Stimulated activated naive B cell treated with anti-CD40 and anti-IgM and Interleukin-4, amounts not matched to agents 10 μg/mL and 1 μg/mL and 100 μg/mL, for 72 hours (primary cell): ENCODE measurements around the gene GPR183.

Experiments
- ATAC-seq, 2 donors: fragments of 150-1000 bp; cut with Tn5 transposase; replicated peaks; 2 replicates each; pipeline ENCODE4 v1.10.0; 2021; ENCODE audit warnings: moderate library complexity in 1 of 2
- DNase-seq: peaks from one replicate; pipeline ENCODE4 v3.0.0; 2021
- H3K27ac Mint-ChIP-seq: one replicate; pipeline ENCODE4 v1.8.0; 2022; ENCODE audit warnings: mild to moderate bottlenecking, mixed read lengths
- H3K27me3 Mint-ChIP-seq, 2 donors: one replicate each; pipeline ENCODE4 v1.8.0; 2022; ENCODE audit warnings: mixed read lengths in 2 of 2
- H3K36me3 Mint-ChIP-seq, 2 donors: one replicate each; pipeline ENCODE4 v1.8.0; 2022; ENCODE audit warnings: mixed read lengths in 2 of 2, mild to moderate bottlenecking in 1 of 2
- H3K4me1 Mint-ChIP-seq, 2 donors: one replicate each; pipeline ENCODE4 v1.8.0; 2022; ENCODE audit warnings: mixed read lengths in 2 of 2, mild to moderate bottlenecking in 1 of 2
- H3K4me3 Mint-ChIP-seq, 2 donors: one replicate each; pipeline ENCODE4 v1.8.0; 2022; ENCODE audit warnings: mild to moderate bottlenecking in 2 of 2, mixed read lengths in 2 of 2, moderate library complexity in 1 of 2
- H3K9me3 Mint-ChIP-seq, 2 donors: one replicate each; pipeline ENCODE4 v1.8.0; 2022; ENCODE audit warnings: mixed read lengths in 2 of 2, mild to moderate bottlenecking in 1 of 2

The GPR183 gene

GRCh38 chr13:99285432-99286182 is 21.6 kb downstream of the GPR183 start:
- H3K9me3 Mint-ChIP-seq, result no peaks in the 10 kb centered on the region
- no peak for ATAC-seq
- no peak overlapping the region for H3K4me3 Mint-ChIP-seq
- peaks cover 54 to 100% of the 10 kb centered on the region in 2 donors for H3K4me1 Mint-ChIP-seq
- H3K27ac Mint-ChIP-seq, result peak overlapping the region; percentile 81
- DNase-seq, result no peak
- H3K36me3 Mint-ChIP-seq, result peaks cover 25 to 43% of the 10 kb centered on the region in 2 donors
- H3K27me3 Mint-ChIP-seq, result no peaks in the 10 kb centered on the region

- ATAC-seq (peak; percentile 80 to 81), DNase-seq (no peak)
- Mint-ChIP-seq H3K4me3 (peak overlapping the region; percentile 39 to 57), H3K27ac (peak overlapping the region; percentile 88), H3K4me1 (peaks cover 58 to 99% of the 10 kb centered on the region in 2 donors), H3K36me3 (peaks cover 26 to 49% of the 10 kb centered on the region in 2 donors), H3K27me3 (no peaks in the 10 kb centered on the region), H3K9me3 (no peaks in the 10 kb centered on the region)
Observed at GRCh38 chr13:99282264-99283231, 24.7 kb downstream of the GPR183 start.

- ATAC-seq, result peak; percentile 87 to 90
- DNase-seq, result peak; percentile 74
- peaks cover 26 to 48% of the 10 kb centered on the region in 2 donors for H3K36me3 Mint-ChIP-seq
- H3K4me1 Mint-ChIP-seq, result peaks cover 54 to 99% of the 10 kb centered on the region in 2 donors
- H3K27ac Mint-ChIP-seq, result peak overlapping the region; percentile 88
- peak overlapping the region; percentile 37 to 57 for H3K4me3 Mint-ChIP-seq
- no peaks in the 10 kb centered on the region for H3K9me3 Mint-ChIP-seq
- no peaks in the 10 kb centered on the region for H3K27me3 Mint-ChIP-seq
Observed at GRCh38 chr13:99281811-99282263, 25.4 kb downstream of the GPR183 start.

GRCh38 chr13:99280166-99280565 is 27.0 kb downstream of the GPR183 start:
- ATAC-seq, result no peak
- H3K36me3 Mint-ChIP-seq, result peaks cover 34 to 54% of the 10 kb centered on the region in 2 donors

GRCh38 chr13:99279637-99280036 is 27.6 kb downstream of the GPR183 start:
- H3K4me3 Mint-ChIP-seq, result no peak overlapping the region
- H3K4me1 Mint-ChIP-seq, result peaks cover 63 to 99% of the 10 kb centered on the region in 2 donors
- ATAC-seq (no peak), DNase-seq (no peak)
- no peaks in the 10 kb centered on the region for H3K9me3 Mint-ChIP-seq
- H3K27ac Mint-ChIP-seq, result no peak overlapping the region
- peaks cover 39 to 57% of the 10 kb centered on the region in 2 donors for H3K36me3 Mint-ChIP-seq
- no peaks in the 10 kb centered on the region for H3K27me3 Mint-ChIP-seq

More at GRCh38 chr13:99280166-99280565, 27.0 kb downstream of the GPR183 start:
- H3K4me1 Mint-ChIP-seq, result peaks cover 60 to 99% of the 10 kb centered on the region in 2 donors
- no peaks in the 10 kb centered on the region for H3K9me3 Mint-ChIP-seq
- H3K27me3 Mint-ChIP-seq, result no peaks in the 10 kb centered on the region
- no peak for DNase-seq
- H3K4me3 Mint-ChIP-seq, result peak overlapping the region in 1 of 2 donors; percentile 24
- H3K27ac Mint-ChIP-seq, result peak overlapping the region; percentile 60

GRCh38 chr13:99278843-99279242 is 28.4 kb downstream of the GPR183 start:
- H3K27ac Mint-ChIP-seq, result peak overlapping the region; percentile 63
- ATAC-seq, result no peak
- no peaks in the 10 kb centered on the region for H3K27me3 Mint-ChIP-seq
- peaks cover 60 to 99% of the 10 kb centered on the region in 2 donors for H3K4me1 Mint-ChIP-seq
- H3K4me3 Mint-ChIP-seq, result peak overlapping the region in 1 of 2 donors; percentile 23
- no peak for DNase-seq
- H3K36me3 Mint-ChIP-seq, result peaks cover 40 to 62% of the 10 kb centered on the region in 2 donors
- no peaks in the 10 kb centered on the region for H3K9me3 Mint-ChIP-seq

- ATAC-seq (no peak), DNase-seq (no peak)
- Mint-ChIP-seq H3K4me1 (peaks cover 65 to 99% of the 10 kb centered on the region in 2 donors), H3K27me3 (no peaks in the 10 kb centered on the region), H3K9me3 (peaks cover 0 to under 1% of the 10 kb centered on the region in 2 donors), H3K36me3 (peaks cover 46 to 68% of the 10 kb centered on the region in 2 donors), H3K27ac (no peak overlapping the region), H3K4me3 (no peak overlapping the region)
Observed at GRCh38 chr13:99278200-99278599, 29.0 kb downstream of the GPR183 start.

- Mint-ChIP-seq H3K36me3 (peaks cover 50 to 74% of the 10 kb centered on the region in 2 donors), H3K27ac (no peak overlapping the region), H3K9me3 (peaks cover 0 to 3% of the 10 kb centered on the region in 2 donors), H3K4me1 (peaks cover 62 to 98% of the 10 kb centered on the region in 2 donors), H3K4me3 (peak overlapping the region in 1 of 2 donors; percentile 41), H3K27me3 (no peaks in the 10 kb centered on the region)
- ATAC-seq, result no peak
- no peak for DNase-seq
Observed at GRCh38 chr13:99277629-99278028, 29.6 kb downstream of the GPR183 start.

GRCh38 chr13:99276706-99277105 is 30.5 kb downstream of the GPR183 start:
- no peaks in the 10 kb centered on the region for H3K27me3 Mint-ChIP-seq
- H3K4me3 Mint-ChIP-seq, result no peak overlapping the region
- no peak for DNase-seq
- H3K27ac Mint-ChIP-seq, result peak overlapping the region; percentile 57
- peaks cover 59 to 83% of the 10 kb centered on the region in 2 donors for H3K36me3 Mint-ChIP-seq
- H3K9me3 Mint-ChIP-seq, result peaks cover 0 to 3% of the 10 kb centered on the region in 2 donors
- no peak for ATAC-seq
- peaks cover 62 to 98% of the 10 kb centered on the region in 2 donors for H3K4me1 Mint-ChIP-seq

GRCh38 chr13:99275093-99275469 is 32.1 kb downstream of the GPR183 start:
- no peak for ATAC-seq

GRCh38 chr13:99273128-99273527 is 34.1 kb downstream of the GPR183 start:
- Mint-ChIP-seq H3K36me3 (peaks cover 45 to 68% of the 10 kb centered on the region in 2 donors), H3K27ac (peak overlapping the region; percentile 88), H3K27me3 (no peaks in the 10 kb centered on the region), H3K9me3 (peaks cover 0 to 3% of the 10 kb centered on the region in 2 donors), H3K4me1 (peaks cover 50 to 90% of the 10 kb centered on the region in 2 donors), H3K4me3 (no peak overlapping the region)
- DNase-seq, result no peak
- ATAC-seq, result no peak

More at GRCh38 chr13:99275093-99275469, 32.1 kb downstream of the GPR183 start:
- H3K4me1 Mint-ChIP-seq, result peaks cover 57 to 98% of the 10 kb centered on the region in 2 donors
- no peaks in the 10 kb centered on the region for H3K27me3 Mint-ChIP-seq
- peak overlapping the region; percentile 63 for H3K27ac Mint-ChIP-seq
- peaks cover 0 to 3% of the 10 kb centered on the region in 2 donors for H3K9me3 Mint-ChIP-seq
- no peak overlapping the region for H3K4me3 Mint-ChIP-seq
- peaks cover 53 to 79% of the 10 kb centered on the region in 2 donors for H3K36me3 Mint-ChIP-seq
- DNase-seq, result no peak

GRCh38 chr13:99272481-99272880 is 34.7 kb downstream of the GPR183 start:
- Mint-ChIP-seq H3K36me3 (peaks cover 42 to 63% of the 10 kb centered on the region in 2 donors), H3K9me3 (peaks cover 0 to 3% of the 10 kb centered on the region in 2 donors), H3K27me3 (no peaks in the 10 kb centered on the region), H3K4me1 (peaks cover 46 to 83% of the 10 kb centered on the region in 2 donors), H3K27ac (peak overlapping the region; percentile 93), H3K4me3 (peak overlapping the region; percentile 32 to 39)
- DNase-seq (no peak), ATAC-seq (no peak)

- no peak for ATAC-seq
- Mint-ChIP-seq H3K36me3 (peaks cover 37 to 54% of the 10 kb centered on the region in 2 donors), H3K4me1 (peaks cover 40 to 71% of the 10 kb centered on the region in 2 donors), H3K4me3 (peak overlapping the region; percentile 43 to 61), H3K27ac (peak overlapping the region; percentile 93), H3K9me3 (peaks cover 0 to 3% of the 10 kb centered on the region in 2 donors), H3K27me3 (no peaks in the 10 kb centered on the region)
- no peak for DNase-seq
Observed at GRCh38 chr13:99271249-99271648, 36.0 kb downstream of the GPR183 start.

GRCh38 chr13:99270518-99270917 is 36.7 kb downstream of the GPR183 start:
- DNase-seq (no peak), ATAC-seq (peak; percentile 66 to 74)
- H3K4me3 Mint-ChIP-seq, result peak overlapping the region; percentile 55 to 61
- H3K9me3 Mint-ChIP-seq, result peaks cover 0 to 3% of the 10 kb centered on the region in 2 donors
- H3K27me3 Mint-ChIP-seq, result no peaks in the 10 kb centered on the region
- H3K36me3 Mint-ChIP-seq, result peaks cover 35 to 50% of the 10 kb centered on the region in 2 donors
- peak overlapping the region; percentile 93 for H3K27ac Mint-ChIP-seq
- H3K4me1 Mint-ChIP-seq, result peaks cover 36 to 68% of the 10 kb centered on the region in 2 donors
